HFFc6 (cell line): ENCODE results near the gene MBOAT2. TPM values are rescaled to one million over a fixed set of nuclear protein-coding genes. Genes with fewer than 3 reads are reported as not detected.

Source experiments
- DNase-seq: peaks from one replicate; pipeline ENCODE4 v3.0.0-alpha.2; 2018
- H3K27ac Mint-ChIP-seq: 2 replicates; pipeline ENCODE4 v1.8.0; 2020; ENCODE audit warnings: mild to moderate bottlenecking, mixed read lengths
- H3K27me3 Mint-ChIP-seq: 2 replicates; pipeline ENCODE4 v1.8.0; 2021; ENCODE audit warnings: mild to moderate bottlenecking, moderate library complexity, mixed read lengths; ENCODE audit not compliant: insufficient read depth
- H3K36me3 Mint-ChIP-seq: 2 replicates; pipeline ENCODE4 v1.8.0; 2021; ENCODE audit warnings: low read depth, mixed read lengths
- H3K4me1 Mint-ChIP-seq: 2 replicates; pipeline ENCODE4 v1.8.0; 2020; ENCODE audit warnings: low read depth, mixed read lengths
- H3K4me3 Mint-ChIP-seq: 2 replicates; pipeline ENCODE4 v1.8.0; 2020; ENCODE audit warnings: mild to moderate bottlenecking, moderate library complexity, mixed read lengths
- H3K9me3 Mint-ChIP-seq: 2 replicates; pipeline ENCODE4 v1.8.0; 2020; ENCODE audit warnings: mild to moderate bottlenecking, mixed read lengths
- CTCF ChIP-seq: fragments of 200-600 bp; sonication (generic); IDR thresholded peaks from 2 replicates; pipeline ENCODE4 v1.5.0; 2021; ENCODE audit warnings: antibody characterized with exemption, mild to moderate bottlenecking
- total RNA-seq, 6 experiments: library from RNA; stranded (reverse); fragmentation: NEBNext Ultra II Directional; extraction: Animal tissue kit (Norgen Biotek cat#: 25700); gene quantifications; 2 replicates in 1 of 6; 3 replicates in 5 of 6; pipeline ENCODE4 v1.2.3, GENCODE V29; 2021

MBOAT2 gene
- total RNA-seq, 6 experiments from 2014 or later: 49.8 to 66.2 (median 55.7) TPM

- no peak for TF ChIP-seq CTCF
- no peaks in the 10 kb centered on the region; the same call in 1 of the 2 replicates for H3K27me3 Mint-ChIP-seq
- H3K27ac Mint-ChIP-seq: no peak overlapping the region
- H3K4me3 Mint-ChIP-seq: no peak overlapping the region
- no peaks in the 10 kb centered on the region for H3K4me1 Mint-ChIP-seq
- no peaks in the 10 kb centered on the region for H3K9me3 Mint-ChIP-seq
- DNase-seq: no peak
- H3K36me3 Mint-ChIP-seq: peaks cover 16% of the 10 kb centered on the region
Observed at GRCh38 chr2:8863331-8863953, 140.0 kb downstream of the MBOAT2 start.

- H3K4me3 Mint-ChIP-seq: no peak overlapping the region
- no peaks in the 10 kb centered on the region for H3K9me3 Mint-ChIP-seq
- no peak for TF ChIP-seq CTCF
- no peak for DNase-seq
- no peak overlapping the region for H3K27ac Mint-ChIP-seq
- H3K36me3 Mint-ChIP-seq: peaks cover 21% of the 10 kb centered on the region
- H3K4me1 Mint-ChIP-seq: no peaks in the 10 kb centered on the region
- H3K27me3 Mint-ChIP-seq: no peaks in the 10 kb centered on the region; the same call in 1 of the 2 replicates
Observed at GRCh38 chr2:8862230-8862629, 141.3 kb downstream of the MBOAT2 start.

GRCh38 chr2:8861797-8862196 lies 141.7 kb downstream of the MBOAT2 start:
- no peak overlapping the region for H3K4me3 Mint-ChIP-seq
- H3K4me1 Mint-ChIP-seq: no peaks in the 10 kb centered on the region
- H3K27ac Mint-ChIP-seq: no peak overlapping the region
- H3K36me3 Mint-ChIP-seq: peaks cover 21% of the 10 kb centered on the region
- no peak for DNase-seq
- no peak for TF ChIP-seq CTCF
- no peaks in the 10 kb centered on the region for H3K9me3 Mint-ChIP-seq
- H3K27me3 Mint-ChIP-seq: no peaks in the 10 kb centered on the region; the same call in 1 of the 2 replicates

- no peak overlapping the region for H3K4me3 Mint-ChIP-seq
- H3K36me3 Mint-ChIP-seq: peaks cover 21% of the 10 kb centered on the region
Observed at GRCh38 chr2:8860239-8860638, 143.2 kb downstream of the MBOAT2 start.

GRCh38 chr2:8858910-8859309 lies 144.6 kb downstream of the MBOAT2 start:
- Mint-ChIP-seq H3K4me1 (no peaks in the 10 kb centered on the region), H3K27ac (no peak overlapping the region), H3K27me3 (no peaks in the 10 kb centered on the region; the same call in none of the 2 replicates), H3K4me3 (no peak overlapping the region), H3K36me3 (peaks cover 15% of the 10 kb centered on the region), H3K9me3 (no peaks in the 10 kb centered on the region)
- DNase-seq: no peak
- TF ChIP-seq CTCF: no peak

More at GRCh38 chr2:8860239-8860638, 143.2 kb downstream of the MBOAT2 start:
- Mint-ChIP-seq H3K4me1 (no peaks in the 10 kb centered on the region), H3K27ac (no peak overlapping the region), H3K27me3 (no peaks in the 10 kb centered on the region; the same call in none of the 2 replicates), H3K9me3 (no peaks in the 10 kb centered on the region)
- no peak for TF ChIP-seq CTCF
- DNase-seq: no peak
